Measurements from ENCODE around the gene PDE4D.

The PDE4D gene

DNA sequence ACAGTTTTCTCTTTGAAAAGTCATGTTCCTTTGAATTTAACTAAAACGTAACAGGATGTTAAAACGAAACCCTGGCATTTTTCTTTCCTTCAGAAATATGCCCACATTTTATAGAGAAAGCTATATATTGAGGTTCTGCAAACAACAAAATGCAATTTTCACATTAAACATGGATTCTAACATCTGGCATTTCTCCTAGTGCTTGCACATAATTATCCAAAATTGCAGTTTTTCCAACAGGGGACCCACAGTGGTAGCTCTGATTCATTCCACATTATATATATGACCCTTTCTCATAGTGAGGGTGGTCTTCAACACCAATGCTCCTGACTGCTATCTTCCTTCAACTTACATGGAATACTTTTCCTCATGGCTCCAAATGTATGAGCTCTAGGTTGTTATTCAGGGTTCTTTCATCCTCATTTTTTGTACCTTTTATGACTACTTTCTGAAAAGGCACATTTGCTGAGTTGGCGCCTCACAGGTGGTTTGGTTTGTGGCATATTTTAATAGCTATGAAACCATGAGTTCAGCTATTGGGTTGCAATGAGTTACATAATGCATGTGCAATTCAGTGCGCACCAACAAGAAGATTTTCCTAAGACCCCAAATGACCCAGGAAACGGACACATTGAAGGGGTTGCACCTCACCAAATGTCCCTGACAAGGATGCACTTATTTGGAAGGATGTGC, 758.9 kb downstream of the PDE4D start:
- DNase-seq: no peak
- in situ Hi-C loops (cut with MboI; ENCODE audit: low pct_unique_long_range_greater_than_20kb, low sequenced_read_pairs): no loop called here

GRCh38 chr5:59133764-59134261, 759.7 kb downstream of the PDE4D start:
- DNase-seq: no peak
- in situ Hi-C loops (cut with MboI; ENCODE audit: low pct_unique_long_range_greater_than_20kb, low sequenced_read_pairs): no loop called here

DNA sequence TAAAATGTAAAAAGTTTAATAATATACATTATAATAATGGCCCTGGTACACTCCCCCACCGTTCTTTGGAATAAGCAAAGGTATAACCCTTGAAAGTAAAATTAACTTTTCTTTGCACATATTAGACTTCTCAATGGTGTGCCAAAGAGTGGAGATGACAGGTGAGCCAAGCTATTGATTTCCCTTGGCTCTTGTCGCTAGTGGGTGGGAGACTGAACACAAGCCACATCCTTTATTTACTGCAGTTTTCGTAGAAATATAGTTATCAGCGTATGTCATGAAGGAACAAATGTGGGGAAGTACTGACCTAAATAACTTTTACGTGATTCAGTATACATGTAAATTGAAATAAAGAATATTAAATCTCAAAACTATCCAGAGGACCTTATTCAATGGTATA, 761.4 kb downstream of the PDE4D start:
- in situ Hi-C loops (cut with MboI; ENCODE audit: low pct_unique_long_range_greater_than_20kb, low sequenced_read_pairs): no loop called here
- DNase-seq: no peak

DNA sequence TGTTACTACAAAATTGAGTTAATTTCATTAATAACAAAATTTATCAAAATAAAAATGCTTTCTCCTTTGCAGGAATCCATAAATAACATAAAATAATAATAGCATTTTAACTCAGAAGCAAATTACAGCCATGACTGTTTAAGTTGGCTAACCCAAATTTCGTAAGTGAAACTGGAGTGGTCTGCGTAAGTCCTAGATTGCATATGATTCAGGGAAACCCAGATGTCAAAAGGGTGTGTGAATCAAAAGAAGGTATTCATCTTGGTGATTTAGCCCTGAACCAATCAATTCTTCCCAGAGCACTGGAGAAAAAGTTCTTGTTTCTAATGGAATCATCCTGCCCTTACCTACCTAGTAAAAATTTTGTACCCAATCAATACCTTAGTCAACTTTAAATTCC, 763.1 kb downstream of the PDE4D start:
- in situ Hi-C loops (cut with MboI; ENCODE audit: low pct_unique_long_range_greater_than_20kb, low sequenced_read_pairs): no loop called here
- no peak for DNase-seq

GRCh38 chr5:59128646-59129290, 764.8 kb downstream of the PDE4D start:
- DNase-seq: no peak
- in situ Hi-C loops (cut with MboI; ENCODE audit: low pct_unique_long_range_greater_than_20kb, low sequenced_read_pairs): no loop called here

DNA sequence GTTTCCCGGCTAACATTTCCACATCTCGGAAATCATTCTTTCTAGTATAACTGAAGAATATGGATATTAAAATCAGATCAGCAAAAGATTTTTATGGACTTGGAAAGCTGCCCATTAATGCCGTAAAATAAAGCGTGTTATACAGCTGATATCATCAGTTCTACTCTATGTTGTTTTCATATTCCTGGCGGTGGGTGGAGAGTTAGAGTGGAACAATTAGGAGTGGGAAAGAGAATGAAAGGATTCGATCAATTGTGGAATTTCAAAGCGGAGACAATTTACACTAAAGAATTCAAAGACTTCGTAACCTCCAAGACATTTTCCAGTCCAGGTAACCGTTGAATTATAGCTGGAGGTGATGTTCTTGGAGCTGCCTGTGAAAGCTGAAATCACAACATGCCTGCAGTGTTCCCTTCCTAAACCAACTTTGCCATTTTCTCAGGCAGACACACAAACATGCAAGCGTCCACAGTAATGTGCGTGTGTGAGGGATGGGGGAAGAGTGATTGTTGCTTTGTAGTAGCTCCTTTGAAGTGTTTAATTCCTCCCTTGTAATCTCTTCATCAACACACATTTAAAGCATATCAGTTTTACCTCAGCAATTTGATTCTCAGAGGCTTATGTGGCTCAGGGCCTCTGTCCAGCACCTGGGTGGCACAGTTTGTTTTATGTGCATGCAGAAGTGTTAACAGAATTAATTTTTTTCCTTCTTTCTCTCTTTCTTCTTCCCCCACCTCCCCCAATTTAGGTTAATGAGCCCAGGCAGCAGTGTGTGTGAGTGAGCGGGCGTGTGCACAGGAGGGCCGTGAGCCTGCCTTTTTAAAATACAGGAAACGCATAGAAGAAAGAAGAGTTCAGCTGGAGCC, 766.6 kb downstream of the PDE4D start:
- in situ Hi-C loops (cut with MboI; ENCODE audit: low pct_unique_long_range_greater_than_20kb, low sequenced_read_pairs): no loop called here
- no peak for DNase-seq

GRCh38 chr5:59126016-59126707, 767.4 kb downstream of the PDE4D start:
- DNase-seq: no peak
- in situ Hi-C loops (cut with MboI; ENCODE audit: low pct_unique_long_range_greater_than_20kb, low sequenced_read_pairs): no loop called here

GRCh38 chr5:59125011-59125961, 768.2 kb downstream of the PDE4D start:
- no peak for DNase-seq
- in situ Hi-C loops (cut with MboI; ENCODE audit: low pct_unique_long_range_greater_than_20kb, low sequenced_read_pairs): no loop called here

- no peak for DNase-seq
- in situ Hi-C loops (cut with MboI; ENCODE audit: low pct_unique_long_range_greater_than_20kb, low sequenced_read_pairs): no loop called here
These were observed 769.6 kb downstream of the PDE4D start for GRCh38 chr5:59123595-59124561.

GRCh38 chr5:59119480-59119879, 774.0 kb downstream of the PDE4D start:
- in situ Hi-C loops (cut with MboI; ENCODE audit: low pct_unique_long_range_greater_than_20kb, low sequenced_read_pairs): no loop called here

GRCh38 chr5:59117320-59117719, 776.2 kb downstream of the PDE4D start:
- no peak for DNase-seq
- in situ Hi-C loops (cut with MboI; ENCODE audit: low pct_unique_long_range_greater_than_20kb, low sequenced_read_pairs): no loop called here

More at GRCh38 chr5:59119480-59119879, 774.0 kb downstream of the PDE4D start:
- DNase-seq: no peak

GRCh38 chr5:59116231-59116865, 777.2 kb downstream of the PDE4D start:
- in situ Hi-C loops (cut with MboI; ENCODE audit: low pct_unique_long_range_greater_than_20kb, low sequenced_read_pairs): no loop called here
- no peak for DNase-seq

DNA sequence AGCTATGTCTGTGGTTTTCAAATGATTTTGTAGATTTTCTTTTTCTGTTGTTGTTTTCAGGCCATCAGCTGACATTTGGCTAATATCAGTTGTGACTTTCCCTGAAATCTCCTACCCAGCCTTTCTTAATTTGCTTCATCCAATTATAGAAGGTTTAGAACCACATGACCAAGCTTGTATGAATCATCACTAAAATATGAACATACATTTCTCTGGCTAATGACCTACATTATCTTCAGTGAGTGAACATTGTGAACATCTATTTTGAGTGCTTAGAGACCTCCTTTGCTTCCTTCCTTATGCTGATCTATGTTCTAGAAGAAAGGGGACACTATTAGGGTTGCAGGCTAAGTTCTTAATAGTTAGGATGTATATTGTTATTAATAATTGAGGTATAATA, 778.2 kb downstream of the PDE4D start:
- in situ Hi-C loops (cut with MboI; ENCODE audit: low pct_unique_long_range_greater_than_20kb, low sequenced_read_pairs): no loop called here
- no peak for DNase-seq

GRCh38 chr5:59109383-59109782, 784.1 kb downstream of the PDE4D start:
- DNase-seq: no peak
- in situ Hi-C loops (cut with MboI; ENCODE audit: low pct_unique_long_range_greater_than_20kb, low sequenced_read_pairs): no loop called here

- DNase-seq: no peak
- in situ Hi-C loops (cut with MboI; ENCODE audit: low pct_unique_long_range_greater_than_20kb, low sequenced_read_pairs): no loop called here
These were observed 785.8 kb downstream of the PDE4D start for GRCh38 chr5:59107692-59108091.

- in situ Hi-C loops (cut with MboI; ENCODE audit: low pct_unique_long_range_greater_than_20kb, low sequenced_read_pairs): no loop called here
- no peak for DNase-seq
These were observed 789.0 kb downstream of the PDE4D start for GRCh38 chr5:59104400-59105127.
